Measurements from ENCODE around the gene CSNK1G2.

Gene CSNK1G2

GRCh38 chr19:1945899-1946298 lies 4.9 kb downstream of the CSNK1G2 start:
- peak in 1 of 2 experiments; percentile 58 for DNase-seq

GRCh38 chr19:1947651-1948209 lies 6.8 kb downstream of the CSNK1G2 start:
- no peak for DNase-seq

- no peak for DNase-seq
Observed at GRCh38 chr19:1949304-1950101, 8.5 kb downstream of the CSNK1G2 start.

- DNase-seq: no peak
Observed at GRCh38 chr19:1950640-1951039, 9.7 kb downstream of the CSNK1G2 start.

- no peak for DNase-seq
Observed at GRCh38 chr19:1952635-1953034, 11.7 kb downstream of the CSNK1G2 start.

GRCh38 chr19:1953037-1953436 lies 12.1 kb downstream of the CSNK1G2 start:
- DNase-seq: no peak

- no peak for DNase-seq
Observed at GRCh38 chr19:1953441-1954094, 12.6 kb downstream of the CSNK1G2 start.

- DNase-seq: no peak
Observed at GRCh38 chr19:1954532-1954933, 13.6 kb downstream of the CSNK1G2 start.

- no peak for DNase-seq
Observed at GRCh38 chr19:1955171-1956121, 14.5 kb downstream of the CSNK1G2 start.

GRCh38 chr19:1956122-1956494 lies 15.1 kb downstream of the CSNK1G2 start:
- no peak for DNase-seq

- no peak for DNase-seq
Observed at GRCh38 chr19:1956868-1957492, 16.0 kb downstream of the CSNK1G2 start.

GRCh38 chr19:1957562-1958248 lies 16.7 kb downstream of the CSNK1G2 start:
- no peak for DNase-seq

- DNase-seq: no peak
Observed at GRCh38 chr19:1959928-1960589, 19.1 kb downstream of the CSNK1G2 start.

- no peak for DNase-seq
Observed at GRCh38 chr19:1961000-1961883, 20.3 kb downstream of the CSNK1G2 start.

- DNase-seq: no peak
Observed at GRCh38 chr19:1962674-1963073, 21.7 kb downstream of the CSNK1G2 start.

GRCh38 chr19:1967087-1967608 lies 26.2 kb downstream of the CSNK1G2 start:
- DNase-seq: no peak

- no peak for DNase-seq
Observed at GRCh38 chr19:1968279-1969175, 27.6 kb downstream of the CSNK1G2 start.

GRCh38 chr19:1969176-1970002 lies 28.4 kb downstream of the CSNK1G2 start:
- DNase-seq: no peak

All from NCI-H524 (cell line).